H7 (cell line): ENCODE measurements around the gene SLC9B2. TPM values are rescaled to one million over a fixed set of nuclear protein-coding genes. Genes with fewer than 3 reads are reported as not detected.

Source experiments
- total RNA-seq: library from RNA; depleted of rRNA; stranded (reverse); fragments of >200 nt; shearing (Covaris generic); gene quantifications from 2 replicates; pipeline ENCODE4 v1.2.3, GENCODE V29; 2014; rRNA removed

Gene SLC9B2
- total RNA-seq, 1 experiment from 2014 or later, result 3.4 TPM

Other genes with a start within 250 kb of the SLC9B2 start
- gene UBE2D3, start 249.2 kb downstream of the SLC9B2 start, total RNA-seq, result 437 and 446 TPM in 2 replicates
- 36.8 and 41.3 TPM in 2 replicates for gene CISD2, start 207.8 kb downstream of the SLC9B2 start, total RNA-seq
- gene SLC9B1, start 57.1 kb downstream of the SLC9B2 start, total RNA-seq, result not detected in 2 replicates
- 39.0 and 54.9 TPM in 2 replicates for gene BDH2, start 23.1 kb upstream of the SLC9B2 start, total RNA-seq
- 10.6 and 21.5 TPM in 2 replicates for gene CENPE, start 121.6 kb upstream of the SLC9B2 start, total RNA-seq